ENCODE data around the gene DNAJB12. TPM values are rescaled to one million over a fixed set of nuclear protein-coding genes. Genes with fewer than 3 reads are reported as not detected.

The DNAJB12 gene
- total RNA-seq, 1 experiment from 2014 or later: 27.6 TPM

- no peaks in the 10 kb centered on the region for H3K9me3 Mint-ChIP-seq
- no peak overlapping the region for H3K4me2 ChIP-seq (ENCODE audit: insufficient read depth, insufficient read length, low read length)
- H2BK15ac ChIP-seq (ENCODE audit: low read depth, low read length): no peak overlapping the region
- H3K79me2 ChIP-seq (ENCODE audit: insufficient read depth, low read length): peaks cover 4% of the 10 kb centered on the region; the same call in 1 of the 2 replicates
- no peak for DNase-seq
- no peak overlapping the region for H3K27ac ChIP-seq (ENCODE audit: insufficient read length, low read depth, low read length)
- peaks cover 5 to 22% (median 7%) of the 10 kb centered on the region in 3 experiments; a peak in 5 of 7 replicates for H3K36me3 Mint-ChIP-seq (ENCODE audit: insufficient read depth in 1 of 3, low read depth in 3 of 3)
- H3K23ac ChIP-seq (ENCODE audit: insufficient read length, low read depth, low read length): no peak overlapping the region
- no peaks in the 10 kb centered on the region for H3K9me3 ChIP-seq (ENCODE audit: control insufficient read depth, low read depth, low read length)
- H3K4me3 Mint-ChIP-seq: peak overlapping the region in 1 of 2 experiments; percentile 97; a peak in 1 of 5 replicates
- no peaks in the 10 kb centered on the region for H3K27me3 Mint-ChIP-seq (ENCODE audit: low read depth)
- no peak overlapping the region for H2BK120ac ChIP-seq (ENCODE audit: low read depth, low read length, poor library complexity, severe bottlenecking)
- TF ChIP-seq CTCF (conservative IDR thresholded peaks at IDR 0.05): no peak
- H2BK12ac ChIP-seq (ENCODE audit: insufficient read length, low read depth, low read length): no peak overlapping the region
- H2BK5ac ChIP-seq (ENCODE audit: insufficient read length, low read length): no peak overlapping the region
- no peaks in the 10 kb centered on the region for H3K4me1 ChIP-seq (ENCODE audit: insufficient read depth, low read length)
- no peak overlapping the region for H2AK5ac ChIP-seq (ENCODE audit: insufficient read length, low read length)
- no peak overlapping the region for H2AFZ ChIP-seq (ENCODE audit: low read length)
- H3K23me2 ChIP-seq (ENCODE audit: insufficient read length, low read depth, low read length, poor library complexity, severe bottlenecking): peaks cover 5% of the 10 kb centered on the region
- no peak overlapping the region for H3K56ac ChIP-seq (ENCODE audit: insufficient read length, low read depth, low read length)
- H4K5ac ChIP-seq (ENCODE audit: insufficient read length, low read depth, low read length): no peak overlapping the region
- H4K20me1 ChIP-seq (ENCODE audit: control insufficient read depth, insufficient read depth, insufficient read length): no peaks in the 10 kb centered on the region
- H3K18ac ChIP-seq (ENCODE audit: insufficient read length, low read depth, low read length): no peak overlapping the region
- H3K27me3 ChIP-seq (ENCODE audit: insufficient read depth, low read length): no peaks in the 10 kb centered on the region
- H4K91ac ChIP-seq (ENCODE audit: insufficient read length, low read depth, low read length): no peak overlapping the region
- H3K9ac ChIP-seq (ENCODE audit: extremely low read depth, insufficient read length, low read length): no peak overlapping the region
- H3K4ac ChIP-seq (ENCODE audit: low read depth, low read length): no peak overlapping the region
- H4K8ac ChIP-seq (replicated peaks; ENCODE audit: insufficient read length, low read depth, low read length): no peak overlapping the region
- no CpG with 5 or more reads among the region's 6 CpGs for WGBS (ENCODE audit: extremely low coverage, insufficient read length, low lambda C conversion rate)
- H2BK20ac ChIP-seq (ENCODE audit: low read depth, low read length, poor library complexity, severe bottlenecking): no peak overlapping the region
- no peak overlapping the region for H3T11ph ChIP-seq (ENCODE audit: low read length)
- H3K79me1 ChIP-seq (ENCODE audit: insufficient read depth, low read depth, low read length, poor library complexity, severe bottlenecking): no peaks in the 10 kb centered on the region
- no peak overlapping the region for H3K14ac ChIP-seq (ENCODE audit: insufficient read depth, low read length)
- H3K4me1 Mint-ChIP-seq: peaks cover 25 to 28% of the 10 kb centered on the region in 2 experiments
- peak overlapping the region in 2 of 3 experiments; percentile 4 to 89; a peak in 3 of 7 replicates for H3K27ac Mint-ChIP-seq
These were observed 3.2 kb downstream of the DNAJB12 start for GRCh38 chr10:72351479-72351878.
